GM19351 (cell line): ENCODE results near the gene BMP2K.
A peak's percentile ranks its signal among the peaks of the same experiment; 100 is the strongest.

ENCODE experiments used
- ATAC-seq: cut with Tn5 transposase; IDR thresholded peaks from one replicate; pipeline ENCODE4 v1.9.1; 2021; ENCODE audit warnings: mild to moderate bottlenecking, moderate library complexity; ENCODE audit not compliant: unreplicated experiment

The BMP2K gene

DNA sequence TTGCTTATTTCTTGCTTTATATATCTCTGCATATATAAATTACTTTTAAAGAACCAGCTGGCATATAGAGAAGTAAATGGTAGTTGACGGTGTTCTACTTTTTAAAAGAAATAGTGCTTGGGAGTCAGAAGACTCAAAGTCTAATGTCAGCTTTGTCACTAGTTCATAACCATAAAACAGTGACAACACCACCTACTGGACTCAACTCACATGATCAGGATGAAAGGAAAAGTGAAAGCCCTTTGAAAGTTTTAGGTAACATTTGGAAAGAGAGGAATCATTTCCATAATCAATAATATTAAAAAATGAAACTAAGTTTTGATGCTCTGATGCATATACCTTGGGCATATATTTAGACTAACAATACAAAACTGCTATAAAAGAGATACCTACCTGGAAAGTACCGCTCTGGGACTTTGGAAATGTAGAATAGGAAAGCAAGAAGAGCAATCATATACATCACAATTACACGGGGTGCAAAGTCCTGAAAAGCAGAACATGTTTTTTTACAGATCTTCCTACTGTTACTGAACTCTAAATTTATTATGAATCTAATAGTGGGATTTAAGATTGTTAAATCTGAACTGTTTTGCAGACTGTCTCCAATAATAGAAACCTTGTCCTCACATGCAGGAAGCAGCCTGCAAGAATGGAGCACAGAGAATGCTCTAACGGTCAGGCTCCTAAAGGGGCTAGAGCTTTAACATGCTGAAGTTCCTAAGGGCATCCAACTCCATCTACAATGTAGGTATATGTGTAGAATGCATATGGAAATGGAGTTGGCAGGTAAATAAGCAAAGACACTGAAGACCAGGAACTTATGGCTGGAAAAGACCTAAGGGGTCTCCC is 147.5 kb downstream of the BMP2K start:
- peak; percentile 57 for ATAC-seq

- no peak for ATAC-seq
Measured at GRCh38 chr4:78926826-78927225, 150.7 kb downstream of the BMP2K start.

DNA sequence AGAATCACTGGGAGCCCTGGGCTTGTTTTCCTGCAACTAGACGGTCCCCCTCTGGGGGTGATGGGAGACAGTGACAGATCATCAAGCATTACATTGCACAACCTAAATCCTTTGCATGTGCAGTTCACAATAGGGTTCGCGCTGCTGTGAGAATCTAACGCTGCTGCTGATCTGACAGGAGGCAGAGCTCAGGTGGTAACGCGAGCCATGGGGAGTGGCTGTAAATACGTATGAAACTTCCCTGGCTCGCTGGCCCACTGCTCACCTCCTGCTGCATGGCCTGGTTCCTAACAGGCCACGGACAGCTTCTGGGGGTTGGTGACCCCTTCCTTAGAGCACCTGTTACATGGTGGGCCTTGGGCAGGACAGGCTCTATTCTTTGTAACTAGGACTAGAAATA is 152.7 kb downstream of the BMP2K start:
- ATAC-seq: no peak

DNA sequence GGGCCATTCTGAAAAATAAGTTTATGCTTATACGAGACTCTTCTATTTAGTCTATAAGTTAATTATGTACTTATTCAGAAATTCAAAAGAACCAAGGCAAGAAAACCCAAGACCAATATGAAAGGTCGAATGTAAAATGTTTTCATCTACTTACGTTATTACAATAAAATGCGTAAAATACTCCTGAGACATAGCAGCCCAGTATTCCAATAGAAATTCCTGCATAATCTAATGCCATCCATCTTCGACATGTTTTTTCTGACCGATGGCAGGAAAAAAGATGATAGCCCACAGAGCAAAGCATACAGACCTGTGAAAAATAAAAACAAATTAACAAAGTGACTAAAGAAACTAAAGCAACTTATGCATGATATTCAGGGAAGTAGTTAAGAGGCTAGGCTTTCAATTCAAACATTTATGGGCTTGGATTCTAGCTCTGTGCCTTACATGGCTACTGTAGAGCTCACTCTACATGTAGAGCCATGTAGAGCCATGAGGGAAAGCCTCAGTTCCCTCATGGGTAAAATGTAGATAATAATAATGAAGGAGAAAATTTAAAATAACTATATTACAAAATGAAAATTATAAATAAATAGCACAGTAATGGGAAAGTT is 154.0 kb downstream of the BMP2K start:
- no peak for ATAC-seq

- no peak for ATAC-seq
Measured at GRCh38 chr4:78936989-78937388, 160.8 kb downstream of the BMP2K start.

DNA sequence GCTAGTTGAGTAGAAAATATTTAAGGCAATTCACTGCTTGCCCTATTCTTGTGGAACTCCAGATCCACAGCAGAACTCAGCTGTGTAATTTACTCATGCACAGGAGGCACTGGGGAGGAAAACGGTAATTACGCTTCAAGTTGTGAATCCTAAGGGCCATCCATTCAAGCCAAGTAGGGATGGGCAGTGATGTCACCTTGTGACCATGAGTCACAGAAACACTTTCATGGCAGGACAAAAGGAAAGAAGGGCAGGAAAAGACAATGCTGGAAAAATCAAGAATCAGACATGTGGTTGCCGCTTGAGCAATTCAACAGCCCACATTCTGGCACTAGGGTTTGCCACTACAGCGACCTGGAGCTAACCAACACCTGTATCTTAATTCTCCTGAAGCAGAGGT is 161.7 kb downstream of the BMP2K start:
- ATAC-seq: no peak

DNA sequence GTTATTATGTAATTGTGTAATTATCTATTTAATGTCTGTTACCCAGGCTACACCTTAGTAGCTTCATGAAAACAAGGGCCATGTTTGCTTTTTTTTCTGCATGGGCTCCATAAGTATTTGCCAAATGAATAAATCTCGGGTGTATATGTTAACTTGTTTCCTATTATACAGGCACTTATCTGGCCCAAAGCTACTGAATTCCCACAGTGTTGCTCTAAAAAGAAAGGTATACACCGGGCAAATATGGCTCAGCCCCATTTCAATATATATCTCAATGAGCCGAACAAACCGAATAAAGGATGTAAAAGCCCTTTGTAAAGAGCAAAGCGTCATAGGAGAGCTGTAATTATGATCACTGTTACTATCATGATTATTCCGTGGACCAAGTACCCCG is 162.3 kb downstream of the BMP2K start:
- no peak for ATAC-seq

DNA sequence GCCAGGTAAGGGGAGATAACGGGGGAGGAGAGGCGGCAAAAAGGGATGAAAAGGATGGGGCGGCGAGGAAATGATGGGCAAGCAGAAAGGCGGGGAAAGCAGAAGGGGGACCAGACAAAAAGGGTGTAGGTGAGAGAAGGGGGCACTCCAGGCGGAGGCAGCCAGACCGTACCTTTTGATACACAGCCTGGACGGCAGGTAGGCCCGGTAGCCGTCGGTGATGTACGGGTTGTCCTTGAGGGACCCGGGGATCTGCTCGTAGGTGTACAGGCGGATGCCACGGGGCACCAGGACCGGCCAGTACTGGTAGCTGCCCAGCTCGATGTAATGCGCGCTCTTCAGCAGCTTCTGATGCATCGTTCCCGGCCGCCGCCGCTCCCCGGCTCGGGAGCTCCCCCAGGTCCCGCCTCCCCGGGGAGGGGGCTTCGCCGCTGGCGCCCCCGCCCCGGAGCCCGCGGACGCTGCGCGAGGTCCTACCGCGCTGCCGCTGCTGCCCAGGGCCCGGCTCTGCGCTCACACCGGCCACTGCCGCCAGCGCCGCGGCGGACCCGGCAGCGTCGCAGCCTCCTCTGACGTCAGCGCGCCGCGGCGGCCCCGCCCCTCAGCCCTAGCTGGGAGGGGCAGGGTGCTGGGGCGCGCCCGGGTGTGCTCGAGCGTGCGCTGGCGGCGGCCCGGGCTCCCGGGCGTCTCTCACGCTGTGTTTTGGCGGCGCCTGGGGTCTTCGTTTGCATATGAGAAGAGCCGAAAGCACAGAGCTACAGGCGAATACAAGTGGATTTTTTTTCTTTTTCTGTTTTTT is 162.9 kb downstream of the BMP2K start, which contains the start of gene PAQR3:
PAQR3 (minus strand) TSS at position 571 of the 799 bp plus-strand sequence; CDS start at position 357, 214 bp downstream.
- ATAC-seq: peak; percentile 96

DNA sequence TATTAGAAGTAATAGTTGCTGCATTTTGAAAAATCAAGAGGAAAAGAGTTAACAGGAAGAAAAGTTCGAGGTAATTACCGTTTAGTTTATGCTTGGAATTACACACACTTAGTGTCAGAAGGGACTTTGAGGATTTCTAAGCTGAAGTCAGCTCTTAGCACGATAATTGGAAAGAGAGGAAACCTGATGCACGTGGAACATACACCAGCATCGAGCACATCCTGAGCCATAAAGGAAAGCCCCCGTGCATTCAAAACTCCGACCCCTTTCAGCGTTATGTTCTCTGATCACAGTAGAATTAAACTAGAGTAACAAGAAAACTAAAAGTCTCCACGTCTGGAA is 163.5 kb downstream of the BMP2K start:
- no peak for ATAC-seq

DNA sequence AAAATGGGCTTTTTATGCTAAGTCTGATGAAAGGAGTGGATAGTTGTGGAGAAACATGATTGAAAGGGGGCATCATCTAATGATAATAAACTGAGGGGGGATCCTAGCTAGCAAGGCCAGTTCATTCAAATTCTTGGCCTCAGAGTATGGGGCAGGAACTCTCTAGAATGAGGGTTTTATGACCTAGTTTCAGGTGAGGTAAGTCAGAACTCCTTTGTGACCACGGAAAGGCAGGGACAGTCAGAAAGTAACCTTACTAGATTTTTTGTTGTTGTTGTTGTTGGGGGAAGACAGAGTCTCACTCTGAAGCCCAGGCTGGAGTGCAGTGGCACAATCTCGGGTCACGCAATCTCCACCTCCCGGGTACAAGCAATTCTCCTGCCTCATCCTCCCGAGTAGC is 164.6 kb downstream of the BMP2K start:
- no peak for ATAC-seq

GRCh38 chr4:78944381-78944780 is 168.2 kb downstream of the BMP2K start:
- no peak for ATAC-seq

DNA sequence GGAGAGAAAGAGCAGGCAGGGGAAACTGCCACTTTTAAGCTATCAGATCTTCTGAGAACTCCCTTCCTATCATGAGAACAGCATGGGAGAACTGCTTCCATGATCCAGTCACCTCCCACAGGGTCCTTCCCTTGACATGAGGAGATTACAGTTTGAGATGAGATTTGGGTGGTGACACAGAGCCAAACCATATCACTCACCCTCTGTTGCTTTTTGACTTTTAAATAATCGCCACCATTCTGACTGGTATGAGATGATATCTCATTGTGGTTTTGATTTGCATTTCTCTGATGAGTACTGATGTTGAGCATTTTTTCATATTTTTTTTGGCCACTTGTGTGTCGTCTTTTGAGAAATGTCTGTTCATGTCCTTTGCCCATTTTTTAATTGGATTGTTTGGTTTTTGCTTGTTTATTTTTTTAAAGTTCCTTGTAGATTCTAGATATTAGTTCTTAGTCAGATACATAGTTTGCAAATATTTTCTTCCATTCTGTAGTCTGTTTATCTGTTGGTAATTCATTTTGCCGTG is 169.6 kb downstream of the BMP2K start:
- ATAC-seq: no peak

- ATAC-seq: no peak
Measured at GRCh38 chr4:78949735-78950134, 173.6 kb downstream of the BMP2K start.

DNA sequence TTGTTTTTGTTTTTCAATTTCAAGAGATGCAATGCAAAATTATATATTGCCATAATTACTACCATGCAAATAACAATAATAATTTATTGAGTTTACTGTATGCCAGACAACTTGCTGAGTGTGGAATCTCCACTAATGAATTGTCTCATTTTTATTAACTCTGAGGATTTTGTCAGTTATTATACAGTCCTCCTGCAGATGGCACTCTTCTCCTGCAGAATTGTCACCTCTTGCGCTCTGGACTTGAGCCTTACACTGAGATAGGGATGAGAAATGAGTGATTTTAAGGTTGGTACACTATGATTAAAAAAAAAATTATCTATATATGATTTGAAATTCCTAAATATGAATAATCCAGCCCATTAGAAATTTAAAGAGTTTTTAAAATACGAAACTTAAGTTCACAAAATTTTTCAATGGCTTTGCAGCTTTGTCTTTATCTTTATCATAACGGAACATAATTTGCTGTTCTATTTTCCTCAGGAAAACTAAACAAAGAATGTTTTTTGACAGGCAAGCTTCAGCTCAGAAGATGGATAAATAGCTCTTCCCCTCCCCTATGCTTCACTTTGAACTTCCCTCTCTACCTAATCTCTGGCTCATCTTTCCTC is 175.8 kb downstream of the BMP2K start:
- ATAC-seq: peak; percentile 83

GRCh38 chr4:78953231-78953630 is 177.1 kb downstream of the BMP2K start:
- no peak for ATAC-seq

GRCh38 chr4:78953769-78954666 is 177.9 kb downstream of the BMP2K start:
- peak; percentile 38 for ATAC-seq

- no peak for ATAC-seq
Measured at GRCh38 chr4:78956975-78957374, 180.8 kb downstream of the BMP2K start.

- ATAC-seq: no peak
Measured at GRCh38 chr4:78960926-78961325, 184.8 kb downstream of the BMP2K start.
